ENCODE results near the gene RBM33.

Gene RBM33

DNA sequence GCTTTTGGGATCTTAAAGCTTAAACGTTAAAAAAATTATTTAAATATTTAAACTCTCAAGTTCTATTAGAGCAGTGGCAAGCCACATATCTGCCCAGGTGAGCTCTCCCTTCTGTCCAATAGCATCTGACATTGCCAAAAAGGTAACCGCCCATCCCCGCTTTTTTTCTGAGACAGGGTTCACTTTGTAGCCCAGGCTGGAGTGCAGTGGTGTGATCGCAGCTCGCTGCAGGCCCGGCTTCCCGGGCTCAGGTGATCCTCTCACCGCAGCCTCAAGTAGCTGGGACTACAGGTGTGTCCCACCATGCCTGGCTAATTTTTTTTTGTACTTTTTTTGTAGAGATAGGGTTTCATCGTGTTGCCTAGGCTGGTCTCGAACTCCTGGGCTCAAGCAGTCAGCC, 83.2 kb downstream of the RBM33 start:
- DNase-seq: no peak

DNA sequence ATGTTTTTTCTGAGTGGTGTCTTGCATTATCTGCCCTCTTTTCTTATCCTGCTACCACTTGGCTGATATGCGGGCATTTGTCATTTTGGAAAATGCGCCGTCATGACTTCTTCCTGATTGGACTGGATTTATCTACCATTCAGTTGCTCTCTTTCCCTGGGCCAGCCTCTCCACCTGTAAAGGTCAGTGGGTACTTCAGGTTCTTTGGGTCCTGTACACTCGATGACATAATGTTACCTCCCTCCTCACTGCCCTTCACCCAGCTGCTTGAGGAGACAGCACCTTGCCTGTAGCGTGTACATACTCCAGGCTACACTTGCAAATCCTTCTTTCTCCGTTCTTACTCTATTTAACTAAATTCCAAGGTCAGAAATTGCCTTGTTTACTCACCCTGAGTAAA, 83.7 kb downstream of the RBM33 start:
- DNase-seq: no peak

DNA sequence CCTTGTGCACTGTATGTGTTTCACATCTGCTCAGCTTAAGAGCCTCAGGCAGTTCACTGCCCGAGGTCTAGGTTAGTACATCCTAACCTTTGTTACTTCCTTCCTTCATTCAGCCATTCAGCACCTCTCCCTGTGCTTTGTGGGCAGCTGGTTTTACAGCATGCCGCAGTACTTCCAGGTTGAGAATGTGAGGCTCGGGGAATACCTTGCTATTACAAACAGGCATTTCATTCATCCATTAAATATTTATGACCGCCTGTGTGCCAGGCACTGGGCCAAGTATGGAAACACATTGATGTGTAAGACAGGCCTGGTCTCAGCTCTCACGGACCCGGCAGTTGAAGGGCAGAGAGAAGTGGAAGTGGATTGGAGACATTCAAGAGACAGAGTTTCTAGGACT, 85.4 kb downstream of the RBM33 start:
- no peak for DNase-seq

DNA sequence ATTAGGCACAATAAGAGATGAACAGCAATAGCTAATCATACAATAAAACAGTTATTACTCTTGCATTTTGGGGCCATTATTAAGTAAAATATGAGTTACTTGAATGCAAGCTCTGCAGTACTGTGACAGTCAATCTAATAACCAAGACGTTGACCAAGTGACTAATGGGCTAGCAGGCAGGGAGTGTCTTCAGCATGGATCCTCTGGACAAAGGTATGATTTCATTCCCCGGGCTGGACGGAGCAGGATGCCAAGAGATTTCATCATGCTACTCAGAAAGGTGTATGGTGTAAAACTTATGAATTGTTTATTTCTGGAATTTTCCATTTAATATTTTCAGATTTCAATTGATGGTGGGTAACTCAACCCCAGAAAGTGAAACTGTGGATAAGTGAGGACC, 86.9 kb downstream of the RBM33 start:
- no peak for DNase-seq

DNA sequence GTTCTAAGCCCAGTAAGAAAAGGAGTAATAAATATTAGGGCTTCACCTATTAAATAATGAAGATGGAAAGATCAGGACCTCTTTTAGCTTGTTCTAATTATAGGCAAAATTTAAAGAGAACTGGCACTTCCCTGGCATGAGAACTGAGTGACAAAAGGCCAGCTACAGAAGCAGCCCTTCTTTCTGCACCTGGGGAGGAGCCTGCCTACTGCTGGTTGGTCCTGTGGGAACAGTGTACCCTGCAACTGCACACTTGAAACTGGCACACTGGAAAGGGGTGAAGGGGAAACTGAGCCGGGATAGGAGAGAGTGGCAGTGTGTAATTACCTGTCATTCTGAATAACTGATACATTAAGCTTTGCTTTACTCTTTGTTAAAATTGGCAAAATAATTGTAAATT, 87.4 kb downstream of the RBM33 start:
- DNase-seq: no peak

DNA sequence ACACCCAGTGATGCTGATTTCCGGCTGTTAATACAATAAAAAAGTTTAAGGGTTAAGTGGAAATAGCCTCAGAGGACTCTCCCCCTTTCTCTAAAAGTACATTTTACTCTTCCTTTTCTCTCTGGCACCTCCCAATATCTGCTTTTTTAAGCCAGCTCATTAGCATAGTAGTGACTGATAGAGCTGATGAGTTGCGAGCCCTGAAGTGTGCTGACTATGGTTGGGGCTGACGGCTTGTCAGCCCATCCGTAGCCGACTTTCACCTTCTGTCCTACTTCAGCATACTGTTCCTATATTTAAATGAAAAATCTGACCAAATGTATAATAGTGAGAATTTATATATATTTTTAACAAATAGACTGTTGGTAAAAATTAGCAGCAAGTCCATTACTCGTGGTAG, 87.8 kb downstream of the RBM33 start:
- DNase-seq: no peak

DNA sequence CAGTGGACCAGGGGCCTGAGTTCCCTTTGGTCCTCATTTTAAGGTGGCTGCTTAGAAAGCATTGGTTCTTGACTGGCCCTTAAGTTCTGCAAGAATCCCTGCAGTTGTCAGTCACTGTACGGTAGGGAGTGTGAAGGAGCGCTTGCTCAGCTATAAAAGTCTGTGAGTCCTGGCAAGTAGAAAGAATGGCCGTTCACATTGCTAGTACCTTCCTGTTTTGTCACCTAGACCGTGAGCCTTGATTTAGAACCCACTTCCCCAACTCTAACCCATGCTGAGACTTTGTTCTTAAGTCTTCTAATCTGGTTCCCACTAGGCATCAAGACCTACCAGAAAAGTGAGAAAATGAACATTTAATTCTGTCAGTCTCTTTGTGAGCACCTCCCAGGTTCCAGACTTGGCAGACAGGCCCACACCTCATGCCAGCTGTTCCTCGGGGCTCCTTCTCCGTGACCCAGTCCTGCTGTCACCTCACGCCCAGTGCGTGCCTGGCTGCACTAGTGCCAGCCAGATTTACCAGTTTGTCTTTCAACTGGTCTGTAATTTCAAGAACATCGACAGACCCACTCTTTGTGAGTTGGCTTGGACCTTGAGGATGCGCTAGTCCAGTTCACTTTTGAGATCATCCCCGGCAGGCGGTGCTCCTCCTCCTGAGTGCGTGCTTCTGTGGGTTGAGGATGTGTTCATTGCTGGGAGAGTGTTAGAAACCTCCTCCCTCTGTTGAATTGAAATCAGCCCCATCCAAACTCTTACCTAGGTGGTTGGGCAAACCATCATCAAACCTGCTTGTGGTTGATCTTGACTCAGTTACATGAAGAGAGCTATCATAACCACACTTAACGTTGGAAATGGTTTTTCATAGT, 89.4 kb downstream of the RBM33 start:
- DNase-seq: no peak

DNA sequence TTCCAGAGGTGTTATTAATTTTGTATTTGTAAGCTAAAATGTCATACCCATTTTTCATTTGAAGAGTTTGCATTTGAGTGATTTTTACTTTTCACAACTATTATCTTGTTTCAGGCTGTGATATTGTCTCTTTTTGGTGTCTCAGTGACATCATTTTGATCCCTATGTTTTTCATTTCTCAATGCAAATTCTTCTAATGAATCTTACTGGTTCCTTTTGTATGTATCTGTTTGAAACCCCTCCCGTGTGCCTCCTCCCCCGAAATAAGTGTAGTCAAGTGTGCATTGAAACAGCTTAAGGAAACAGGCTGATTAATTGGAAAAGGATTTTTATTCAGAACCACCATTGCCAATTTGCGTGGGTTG, 90.0 kb downstream of the RBM33 start:
- DNase-seq: no peak

DNA sequence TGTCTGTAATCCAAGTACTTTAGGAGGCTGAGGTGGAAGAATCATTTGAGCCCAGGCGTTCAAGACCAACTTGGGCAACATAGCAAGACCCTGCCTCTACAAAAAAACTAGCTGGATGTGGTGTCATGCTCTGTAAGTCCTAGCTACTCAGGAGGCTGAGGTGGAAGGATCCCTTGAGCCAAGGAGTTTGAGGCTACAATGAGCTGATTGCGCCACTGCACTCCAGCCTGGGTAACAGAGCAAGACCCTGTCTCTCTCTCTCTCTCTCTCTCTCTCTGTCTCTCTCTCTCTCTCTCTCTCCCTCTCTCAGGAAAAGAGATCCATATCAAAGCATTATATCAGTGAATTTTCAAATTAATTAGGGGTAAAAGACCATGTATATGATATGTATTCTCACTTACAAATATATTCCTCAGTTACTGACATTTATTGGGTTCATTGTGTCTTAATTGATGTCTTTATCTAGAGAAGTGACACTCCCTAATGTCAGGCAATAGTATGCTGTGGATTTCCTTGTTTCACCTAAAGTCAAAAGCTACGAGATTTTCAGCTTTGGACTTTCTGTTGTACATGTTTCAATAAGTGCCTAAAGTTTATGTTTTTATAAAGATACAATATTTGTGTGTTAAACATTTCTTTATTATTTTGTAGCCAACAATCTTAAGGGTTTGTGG, 91.1 kb downstream of the RBM33 start:
- DNase-seq: no peak

DNA sequence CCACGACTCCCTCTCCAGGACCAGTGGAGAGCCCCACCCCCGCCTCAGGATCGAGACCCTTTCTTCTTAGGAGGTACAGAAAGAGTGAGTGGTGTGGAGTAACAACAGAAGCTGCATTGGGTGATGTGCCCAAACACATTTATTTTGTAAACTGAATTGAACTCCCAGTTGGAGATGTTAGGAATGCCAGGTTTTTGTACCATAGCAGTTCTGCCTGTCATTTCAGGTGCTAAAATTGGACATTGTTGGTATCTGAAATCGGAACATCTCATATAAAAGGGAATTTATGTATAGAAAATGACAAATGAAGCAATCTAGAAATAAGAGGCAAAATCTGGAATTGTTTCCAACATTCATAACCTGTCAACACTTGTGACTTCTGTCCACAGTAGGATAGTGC, 93.1 kb downstream of the RBM33 start:
- no peak for DNase-seq

DNA sequence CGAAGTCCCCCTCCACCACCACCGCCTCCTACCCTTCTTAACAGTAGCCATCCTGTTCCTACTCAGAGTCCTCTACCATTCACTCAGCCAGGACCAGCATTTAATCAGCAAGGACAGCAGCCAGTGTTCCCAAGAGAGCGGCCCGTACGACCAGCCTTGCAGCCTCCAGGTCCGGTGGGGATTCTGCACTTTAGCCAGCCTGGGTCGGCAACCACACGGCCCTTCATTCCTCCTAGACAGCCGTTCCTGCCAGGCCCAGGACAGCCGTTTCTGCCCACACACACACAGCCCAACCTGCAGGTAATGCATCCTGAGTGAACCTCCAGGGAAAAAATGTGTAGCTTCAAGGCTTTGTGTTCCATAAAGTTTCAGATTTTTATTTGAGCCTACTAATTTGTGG, 93.6 kb downstream of the RBM33 start:
- no peak for DNase-seq

DNA sequence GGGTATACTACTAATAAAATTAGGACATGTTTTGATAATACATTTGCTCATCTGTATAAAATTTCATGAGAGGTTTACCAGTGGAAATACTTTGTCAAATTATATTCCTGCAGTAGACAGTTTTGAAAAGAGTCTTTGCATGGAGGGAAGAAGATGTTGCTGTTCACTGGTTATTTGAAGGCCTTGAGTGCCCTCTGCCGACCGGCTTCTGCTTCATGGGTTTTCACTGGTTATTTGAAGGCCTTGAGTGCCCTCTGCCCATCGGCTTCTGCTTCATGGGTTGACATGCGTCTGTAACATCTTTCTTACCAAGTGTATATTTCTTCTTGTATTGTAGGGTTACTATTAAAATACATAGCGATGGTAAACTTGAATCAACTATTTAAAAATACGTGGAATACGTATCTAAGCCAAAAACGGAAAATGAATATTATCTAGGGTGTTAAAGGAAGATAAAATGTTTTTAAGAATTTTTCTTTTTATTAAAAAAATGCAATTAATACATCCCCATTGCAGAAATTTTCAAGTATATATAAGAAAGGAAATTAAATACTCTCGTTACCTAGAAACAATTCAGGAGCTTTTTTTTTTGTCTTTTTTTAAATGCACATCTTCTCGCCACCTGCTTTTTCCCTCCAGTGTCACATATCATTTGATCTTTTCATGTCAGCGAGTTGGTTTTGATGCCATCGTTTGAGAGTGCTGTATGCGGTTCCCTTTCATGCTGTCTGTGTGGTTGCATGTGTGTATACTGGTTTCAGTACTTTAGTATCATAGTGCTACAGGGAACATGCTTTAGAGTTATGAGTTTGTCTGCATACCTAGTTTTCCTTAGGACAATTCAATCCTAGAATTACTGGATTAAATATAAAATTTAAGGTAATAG, 94.4 kb downstream of the RBM33 start:
- DNase-seq: no peak

DNA sequence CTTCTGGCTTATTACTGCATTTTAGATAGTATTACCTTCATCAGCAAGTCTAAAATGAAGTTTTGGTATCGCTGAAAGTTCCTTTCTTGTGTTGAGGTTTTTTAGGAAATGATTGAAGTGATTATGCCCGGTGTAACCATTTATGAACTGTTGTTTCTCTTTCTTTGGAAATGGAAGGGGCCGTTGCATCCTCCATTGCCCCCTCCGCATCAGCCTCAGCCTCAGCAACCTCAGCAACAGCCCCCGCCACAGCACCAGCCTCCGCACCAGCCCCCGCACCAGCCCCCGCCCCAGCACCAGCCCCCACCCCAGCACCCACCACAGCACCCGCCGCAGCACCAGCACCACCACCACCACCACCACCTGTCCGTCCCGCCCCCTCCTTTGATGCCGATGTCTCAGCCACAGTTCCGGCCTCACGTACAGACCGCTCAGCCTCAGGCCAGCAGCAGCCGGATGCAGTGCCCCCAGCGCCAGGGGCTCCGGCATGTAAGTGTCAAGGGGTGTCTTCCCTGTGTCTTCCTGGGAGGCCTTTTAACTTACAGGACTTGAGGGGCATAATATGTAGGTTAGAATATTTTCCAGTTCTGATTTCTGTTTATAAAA, 95.2 kb downstream of the RBM33 start:
- no peak for DNase-seq

DNA sequence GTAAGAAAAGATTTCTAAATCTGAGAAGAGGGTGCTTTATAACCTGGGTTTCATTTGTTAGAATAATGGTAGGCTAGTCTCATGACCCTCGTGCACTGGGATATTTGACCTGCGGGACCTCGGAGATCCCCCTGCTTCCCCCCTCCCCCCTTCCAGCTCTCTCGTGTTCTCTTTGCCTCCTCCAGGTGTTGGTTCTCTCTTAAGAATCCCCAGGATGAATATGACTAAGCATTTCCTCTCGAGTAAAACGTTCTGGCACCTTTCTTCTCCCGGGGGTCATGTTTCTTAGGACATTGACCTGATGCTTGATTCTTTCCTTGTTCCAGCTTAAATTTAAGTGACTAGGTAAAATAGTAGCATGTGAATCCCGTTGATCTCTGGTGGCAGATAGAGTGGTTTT, 96.6 kb downstream of the RBM33 start:
- no peak for DNase-seq

DNA sequence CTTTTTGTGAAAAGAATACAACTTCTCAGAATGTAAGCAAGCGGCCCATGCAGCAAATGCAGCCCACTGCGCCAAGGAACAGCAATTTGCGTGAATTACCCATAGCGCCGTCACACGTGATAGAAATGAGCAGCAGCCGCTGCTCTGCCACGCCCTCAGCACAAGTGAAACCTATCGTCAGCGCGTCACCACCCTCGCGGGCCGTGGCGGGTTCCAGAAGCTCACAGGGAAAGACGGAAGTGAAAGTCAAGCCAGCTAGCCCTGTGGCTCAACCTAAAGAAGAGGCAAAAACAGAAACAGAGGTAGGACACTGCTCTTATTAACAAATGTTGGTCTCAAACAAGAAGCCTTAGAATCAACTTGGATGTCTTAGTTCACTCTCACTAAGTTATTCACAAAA, 97.3 kb downstream of the RBM33 start:
- DNase-seq: no peak

DNA sequence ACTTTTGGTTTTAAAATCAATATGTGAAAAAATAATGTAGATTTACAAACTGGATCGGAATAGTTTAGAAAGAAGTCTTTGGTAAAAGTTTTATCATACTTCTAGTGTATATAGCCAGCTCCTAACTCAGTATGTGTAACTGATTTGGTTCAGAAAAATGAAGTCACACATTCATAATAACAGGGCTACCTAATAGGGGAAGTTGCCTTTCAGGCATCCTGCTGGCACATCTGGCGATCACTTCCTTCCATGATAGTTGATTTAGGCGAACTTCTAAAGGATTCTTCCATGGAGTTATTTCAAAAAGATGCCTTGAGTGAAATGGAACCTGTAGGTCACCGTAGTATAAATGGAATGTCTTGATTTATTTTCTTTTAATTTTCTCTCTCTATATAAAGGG, 98.7 kb downstream of the RBM33 start:
- DNase-seq: no peak

DNA sequence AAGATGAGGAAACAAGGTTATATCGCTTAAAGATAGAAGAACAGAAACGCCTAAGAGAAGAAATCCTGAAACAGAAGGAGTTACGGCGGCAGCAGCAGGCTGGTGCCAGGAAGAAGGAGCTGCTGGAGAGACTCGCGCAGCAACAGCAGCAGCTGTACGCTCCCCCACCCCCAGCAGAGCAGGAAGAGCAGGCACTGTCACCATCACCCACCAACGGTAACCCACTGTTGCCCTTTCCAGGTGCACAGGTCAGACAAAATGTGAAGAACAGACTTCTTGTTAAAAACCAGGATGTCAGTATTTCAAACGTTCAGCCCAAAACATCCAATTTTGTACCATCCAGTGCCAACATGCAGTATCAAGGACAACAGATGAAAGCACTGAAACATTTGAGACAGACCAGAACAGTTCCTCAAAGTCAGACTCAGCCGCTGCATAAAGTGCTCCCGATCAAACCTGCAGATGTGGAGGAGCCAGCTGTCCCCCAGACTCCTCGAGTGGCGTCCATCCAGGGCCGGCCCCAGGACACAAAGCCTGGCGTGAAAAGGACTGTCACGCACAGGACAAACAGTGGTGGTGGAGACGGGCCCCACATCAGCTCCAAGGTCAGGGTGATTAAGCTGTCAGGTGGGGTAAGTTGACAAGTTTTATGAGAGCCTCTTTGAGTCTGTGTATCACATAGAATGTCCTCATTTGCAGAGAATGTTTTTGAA, 100.7 kb downstream of the RBM33 start:
- DNase-seq: no peak

DNA sequence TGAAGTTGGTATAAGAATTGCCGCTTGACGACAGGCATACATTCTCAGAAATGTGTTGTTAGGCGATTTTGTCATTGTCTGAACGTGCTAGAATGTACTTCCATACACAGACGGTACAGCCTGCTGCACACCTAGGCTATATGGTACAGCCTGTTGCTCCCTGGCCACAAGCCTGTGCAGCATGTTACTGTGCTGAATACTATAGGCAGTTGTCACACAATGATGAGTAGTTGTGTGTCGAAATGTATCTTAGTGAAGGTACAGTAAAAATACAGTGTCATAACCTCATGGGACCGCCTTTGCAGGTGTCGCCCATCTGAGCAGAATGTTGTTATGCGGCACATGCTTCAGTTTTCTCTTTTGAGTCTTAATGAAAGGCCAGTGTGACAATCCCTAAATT, 101.3 kb downstream of the RBM33 start:
- no peak for DNase-seq

DNA sequence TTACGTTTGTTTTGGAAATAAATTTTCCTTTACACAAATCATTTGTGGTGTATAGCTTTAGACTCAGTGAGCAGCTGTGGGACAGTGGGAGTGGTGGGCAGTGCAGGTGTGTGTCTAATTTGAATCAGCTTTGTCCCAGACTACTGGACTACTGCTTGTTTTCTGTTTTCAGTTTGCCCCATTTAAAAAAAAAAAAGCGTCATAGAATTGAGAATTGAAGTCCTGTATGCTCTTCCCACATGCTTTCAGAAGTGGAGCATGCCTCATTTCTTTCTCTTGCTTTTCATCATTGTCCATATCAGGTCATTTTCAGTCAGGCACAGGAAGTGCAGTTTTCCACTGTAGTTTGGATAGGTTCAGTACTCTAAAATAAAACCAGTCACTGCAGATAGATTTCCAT, 101.7 kb downstream of the RBM33 start:
- DNase-seq: no peak

DNA sequence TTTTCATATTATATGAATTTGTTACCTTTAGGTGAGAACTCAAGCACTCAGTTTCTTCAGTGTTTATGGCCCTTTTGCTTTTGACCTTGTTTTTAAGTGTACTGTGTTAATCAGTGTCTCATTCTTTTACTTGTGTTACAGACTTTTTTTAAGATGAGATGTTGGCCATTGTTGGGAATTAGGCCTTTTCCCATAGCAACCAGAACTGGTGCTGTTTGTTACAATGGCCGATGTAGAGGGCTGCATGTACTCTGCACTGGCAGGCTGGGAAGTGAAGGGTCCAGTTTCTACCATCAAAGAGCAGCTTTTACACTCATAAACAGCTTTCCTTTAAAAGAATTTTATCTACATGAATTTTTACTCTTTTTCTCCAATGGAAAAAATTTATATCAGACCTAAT, 102.7 kb downstream of the RBM33 start:
- DNase-seq: no peak

DNA sequence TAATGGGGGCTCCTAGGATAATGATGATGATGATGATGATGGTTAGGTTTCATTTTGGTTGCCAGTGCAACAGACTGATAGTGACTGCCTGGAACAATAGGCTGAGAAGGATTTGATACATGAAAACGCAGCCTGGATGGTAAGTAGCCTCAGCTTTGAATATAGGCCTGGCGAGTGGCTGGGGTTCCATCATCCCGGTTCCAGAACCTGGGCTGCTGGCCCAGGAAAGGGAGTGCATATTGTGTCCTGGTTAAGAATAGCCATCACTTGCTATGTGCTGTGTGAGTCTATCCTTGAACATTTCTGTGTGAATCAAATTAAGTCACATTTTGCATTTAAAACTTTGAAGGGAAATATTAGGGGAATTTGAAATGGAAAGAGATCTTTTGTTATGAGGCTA, 105.1 kb downstream of the RBM33 start:
- no peak for DNase-seq

DNA sequence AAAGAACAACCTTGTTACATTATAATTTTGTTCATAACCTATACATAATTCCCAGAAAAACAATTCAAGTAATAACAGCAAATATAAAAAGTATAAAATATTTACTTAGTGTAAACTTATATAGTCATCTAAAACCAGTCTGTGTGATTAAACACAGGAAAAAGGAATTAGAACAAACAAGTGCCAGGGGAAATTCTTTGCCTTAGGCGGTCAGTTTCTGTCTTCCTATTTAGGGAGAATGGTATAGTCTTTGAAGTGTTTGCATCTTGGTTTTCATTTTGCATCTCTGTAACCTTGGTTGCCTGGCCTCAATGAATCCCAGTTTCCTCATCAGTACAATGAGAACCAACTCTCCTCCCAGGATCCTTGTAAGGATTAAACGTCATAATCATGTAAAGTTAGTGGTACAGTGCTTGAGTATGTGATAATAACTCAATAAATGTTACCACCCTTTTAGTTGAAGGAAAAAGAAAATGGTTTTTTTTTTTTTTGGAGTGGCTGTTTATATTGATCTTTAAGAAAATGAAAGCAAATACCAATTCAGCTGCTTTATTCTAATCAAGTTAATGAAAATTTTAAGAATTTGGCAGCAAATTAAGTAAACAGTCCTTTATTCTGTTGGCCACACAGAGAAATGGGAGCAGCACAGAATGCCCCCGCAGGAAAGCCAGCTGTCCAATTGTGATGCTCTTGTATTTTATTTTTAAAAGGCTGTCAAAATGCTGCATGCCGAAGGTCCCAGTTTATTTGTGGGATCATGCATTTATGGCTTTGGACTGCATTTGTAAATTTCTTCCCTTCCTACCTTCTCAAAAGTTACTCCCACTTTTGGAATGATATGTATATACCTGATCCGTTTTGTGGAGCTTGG, 106.0 kb downstream of the RBM33 start:
- no peak for DNase-seq
